ENCODE data around the gene MARVELD3.

The MARVELD3 gene

DNA sequence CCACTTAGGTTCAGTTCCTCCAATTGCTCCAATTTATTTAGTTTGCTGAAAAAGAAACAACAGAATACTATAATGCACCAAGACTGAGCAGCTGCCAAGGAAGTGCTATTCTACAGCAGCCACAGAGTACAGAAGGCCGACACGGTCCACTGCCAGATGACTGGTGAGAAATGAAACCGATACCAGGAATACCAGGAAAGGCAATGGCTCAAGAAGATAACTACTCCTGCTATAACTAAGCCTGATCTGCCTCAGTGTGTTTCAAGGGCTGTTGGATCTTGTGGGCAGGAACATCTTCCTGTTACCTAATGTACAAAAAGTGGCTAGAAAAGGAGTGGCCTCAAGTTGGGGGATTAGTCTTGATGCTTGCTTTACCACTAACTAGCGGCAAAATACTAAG is 32.8 kb downstream of the MARVELD3 start:
- TF ChIP-seq CEBPB (IDR thresholded peaks at IDR 0.05), result no peak
- no peak for TF ChIP-seq TCF12 (IDR thresholded peaks at IDR 0.05; ENCODE audit: low read depth)
- TF ChIP-seq EGR1 (IDR thresholded peaks at IDR 0.05), result no peak
- TF ChIP-seq YY1 (IDR thresholded peaks at IDR 0.05; ENCODE audit: low read depth), result no peak
- no peak for TF ChIP-seq EP300 (IDR thresholded peaks at IDR 0.05; ENCODE audit: borderline replicate concordance)
- no peak for TF ChIP-seq NFIC (IDR thresholded peaks at IDR 0.05)
- TF ChIP-seq TAF1 (IDR thresholded peaks at IDR 0.05; ENCODE audit: low read depth), result no peak
- TF ChIP-seq, protein P1, sequence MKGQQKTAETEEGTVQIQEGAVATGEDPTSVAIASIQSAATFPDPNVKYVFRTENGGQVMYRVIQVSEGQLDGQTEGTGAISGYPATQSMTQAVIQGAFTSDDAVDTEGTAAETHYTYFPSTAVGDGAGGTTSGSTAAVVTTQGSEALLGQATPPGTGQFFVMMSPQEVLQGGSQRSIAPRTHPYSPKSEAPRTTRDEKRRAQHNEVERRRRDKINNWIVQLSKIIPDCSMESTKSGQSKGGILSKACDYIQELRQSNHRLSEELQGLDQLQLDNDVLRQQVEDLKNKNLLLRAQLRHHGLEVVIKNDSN (IDR thresholded peaks at IDR 0.05), result no peak
- TF ChIP-seq TEAD4 (IDR thresholded peaks at IDR 0.05), result no peak
- TF ChIP-seq, protein P2, sequence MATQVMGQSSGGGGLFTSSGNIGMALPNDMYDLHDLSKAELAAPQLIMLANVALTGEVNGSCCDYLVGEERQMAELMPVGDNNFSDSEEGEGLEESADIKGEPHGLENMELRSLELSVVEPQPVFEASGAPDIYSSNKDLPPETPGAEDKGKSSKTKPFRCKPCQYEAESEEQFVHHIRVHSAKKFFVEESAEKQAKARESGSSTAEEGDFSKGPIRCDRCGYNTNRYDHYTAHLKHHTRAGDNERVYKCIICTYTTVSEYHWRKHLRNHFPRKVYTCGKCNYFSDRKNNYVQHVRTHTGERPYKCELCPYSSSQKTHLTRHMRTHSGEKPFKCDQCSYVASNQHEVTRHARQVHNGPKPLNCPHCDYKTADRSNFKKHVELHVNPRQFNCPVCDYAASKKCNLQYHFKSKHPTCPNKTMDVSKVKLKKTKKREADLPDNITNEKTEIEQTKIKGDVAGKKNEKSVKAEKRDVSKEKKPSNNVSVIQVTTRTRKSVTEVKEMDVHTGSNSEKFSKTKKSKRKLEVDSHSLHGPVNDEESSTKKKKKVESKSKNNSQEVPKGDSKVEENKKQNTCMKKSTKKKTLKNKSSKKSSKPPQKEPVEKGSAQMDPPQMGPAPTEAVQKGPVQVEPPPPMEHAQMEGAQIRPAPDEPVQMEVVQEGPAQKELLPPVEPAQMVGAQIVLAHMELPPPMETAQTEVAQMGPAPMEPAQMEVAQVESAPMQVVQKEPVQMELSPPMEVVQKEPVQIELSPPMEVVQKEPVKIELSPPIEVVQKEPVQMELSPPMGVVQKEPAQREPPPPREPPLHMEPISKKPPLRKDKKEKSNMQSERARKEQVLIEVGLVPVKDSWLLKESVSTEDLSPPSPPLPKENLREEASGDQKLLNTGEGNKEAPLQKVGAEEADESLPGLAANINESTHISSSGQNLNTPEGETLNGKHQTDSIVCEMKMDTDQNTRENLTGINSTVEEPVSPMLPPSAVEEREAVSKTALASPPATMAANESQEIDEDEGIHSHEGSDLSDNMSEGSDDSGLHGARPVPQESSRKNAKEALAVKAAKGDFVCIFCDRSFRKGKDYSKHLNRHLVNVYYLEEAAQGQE (IDR thresholded peaks at IDR 0.05; ENCODE audit: low read depth), result no peak
- no peak for TF ChIP-seq ZBTB7A (IDR thresholded peaks at IDR 0.05; ENCODE audit: low read depth)
- TF ChIP-seq, protein P3, sequence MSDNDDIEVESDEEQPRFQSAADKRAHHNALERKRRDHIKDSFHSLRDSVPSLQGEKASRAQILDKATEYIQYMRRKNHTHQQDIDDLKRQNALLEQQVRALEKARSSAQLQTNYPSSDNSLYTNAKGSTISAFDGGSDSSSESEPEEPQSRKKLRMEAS (IDR thresholded peaks at IDR 0.05), result no peak
- TF ChIP-seq RAD21 (IDR thresholded peaks at IDR 0.05; ENCODE audit: low read depth), result no peak

DNA sequence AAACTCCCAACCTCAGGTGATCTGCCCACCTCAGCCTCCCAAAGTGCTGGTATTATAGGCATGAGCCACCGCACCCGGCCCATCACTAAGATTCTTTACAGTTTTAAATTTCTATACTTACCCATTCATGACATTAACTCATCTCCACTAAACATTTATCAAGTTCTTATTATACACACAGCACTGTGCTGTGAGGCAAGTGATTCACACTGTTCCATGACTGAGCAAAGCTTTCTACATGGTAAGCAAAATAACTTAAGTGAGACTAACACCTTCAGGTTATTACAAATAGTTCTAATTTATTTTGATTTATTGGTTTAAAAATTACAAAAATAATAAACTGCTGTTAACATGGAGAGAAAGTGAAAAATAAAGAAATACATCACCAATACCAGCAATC is 33.5 kb downstream of the MARVELD3 start:
- TF ChIP-seq EGR1 (IDR thresholded peaks at IDR 0.05) (no peak), NFIC (IDR thresholded peaks at IDR 0.05) (no peak), EP300 (IDR thresholded peaks at IDR 0.05; ENCODE audit: borderline replicate concordance) (no peak)
- TF ChIP-seq, protein P2 (IDR thresholded peaks at IDR 0.05; ENCODE audit: low read depth), result no peak
- TF ChIP-seq, protein P3 (IDR thresholded peaks at IDR 0.05), result no peak

DNA sequence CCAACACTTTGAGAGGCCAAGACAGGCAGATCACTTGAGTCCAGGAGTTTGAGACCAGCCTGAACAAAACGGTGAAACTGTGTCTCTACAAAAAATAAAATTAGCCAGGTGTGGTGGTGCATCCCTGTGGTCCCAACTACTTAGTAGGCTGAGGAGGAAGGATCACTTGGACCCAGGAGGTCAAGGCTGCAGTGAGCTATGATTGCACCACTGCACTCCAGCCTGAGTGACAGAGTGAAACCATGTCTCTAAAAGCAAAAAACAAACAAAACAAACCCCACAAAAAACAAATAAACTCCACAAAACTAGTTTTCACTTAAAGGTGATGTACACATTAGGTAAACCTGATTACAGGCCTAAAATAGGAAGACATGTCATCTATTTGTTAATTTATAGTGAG is 40.3 kb downstream of the MARVELD3 start:
- TF ChIP-seq TAF1 (IDR thresholded peaks at IDR 0.05; ENCODE audit: low read depth) (no peak), TCF12 (IDR thresholded peaks at IDR 0.05; ENCODE audit: low read depth) (no peak), EGR1 (IDR thresholded peaks at IDR 0.05) (no peak), EP300 (IDR thresholded peaks at IDR 0.05; ENCODE audit: borderline replicate concordance) (no peak), YY1 (IDR thresholded peaks at IDR 0.05; ENCODE audit: low read depth) (no peak), ZBTB7A (IDR thresholded peaks at IDR 0.05; ENCODE audit: low read depth) (no peak), TEAD4 (IDR thresholded peaks at IDR 0.05) (no peak), CREB1 (IDR thresholded peaks at IDR 0.05; ENCODE audit: low read depth) (no peak), FOXM1 (IDR thresholded peaks at IDR 0.05; ENCODE audit: borderline replicate concordance, low read depth) (no peak)
- TF ChIP-seq, protein P3 (IDR thresholded peaks at IDR 0.05), result no peak

GRCh38 chr16:71666928-71667707 is 41.1 kb downstream of the MARVELD3 start:
- TF ChIP-seq CREB1 (IDR thresholded peaks at IDR 0.05; ENCODE audit: low read depth), result no peak
- no peak for TF ChIP-seq YY1 (IDR thresholded peaks at IDR 0.05; ENCODE audit: low read depth)
- TF ChIP-seq ZBTB7A (IDR thresholded peaks at IDR 0.05; ENCODE audit: low read depth), result no peak
- no peak for TF ChIP-seq EP300 (IDR thresholded peaks at IDR 0.05; ENCODE audit: borderline replicate concordance)
- no peak for TF ChIP-seq NFIC (IDR thresholded peaks at IDR 0.05)
- no peak for TF ChIP-seq TAF1 (IDR thresholded peaks at IDR 0.05; ENCODE audit: low read depth)
- TF ChIP-seq CEBPB (IDR thresholded peaks at IDR 0.05), result no peak
- no peak for TF ChIP-seq RAD21 (IDR thresholded peaks at IDR 0.05; ENCODE audit: low read depth)
- TF ChIP-seq, protein P1 (IDR thresholded peaks at IDR 0.05), result no peak

DNA sequence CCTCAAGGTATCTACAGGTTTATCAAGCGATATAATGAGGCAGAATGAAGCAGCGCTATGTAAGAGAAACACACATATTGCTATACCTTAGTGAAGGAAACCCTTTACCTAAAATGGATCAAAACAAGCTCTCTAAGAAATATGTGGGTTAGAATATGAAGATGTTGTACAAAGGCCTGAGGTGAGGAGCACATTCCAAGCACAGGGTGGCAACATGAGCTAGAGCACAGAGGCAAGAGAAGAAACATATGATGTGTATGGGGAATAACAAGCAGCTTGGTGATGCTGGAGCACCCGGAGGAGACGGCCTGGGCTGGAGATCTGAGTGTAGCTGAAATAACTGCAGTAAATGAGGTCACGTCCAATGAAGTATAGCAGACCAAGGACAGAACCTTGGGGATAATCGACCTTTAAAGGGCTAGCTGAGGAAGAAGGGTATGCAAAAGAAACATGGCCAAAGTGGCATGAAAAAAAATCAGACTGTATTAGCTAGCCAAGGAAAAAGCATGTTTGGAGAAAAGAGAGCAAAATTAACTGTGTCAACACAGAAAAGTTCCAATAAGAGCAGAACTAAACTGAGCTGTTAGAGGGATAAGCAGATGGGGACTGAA is 44.0 kb downstream of the MARVELD3 start:
- TF ChIP-seq, protein P2 (IDR thresholded peaks at IDR 0.05; ENCODE audit: low read depth), result no peak
- TF ChIP-seq, protein P3 (IDR thresholded peaks at IDR 0.05), result no peak
- TF ChIP-seq, protein P1 (IDR thresholded peaks at IDR 0.05), result no peak
- no peak for TF ChIP-seq EP300 (IDR thresholded peaks at IDR 0.05; ENCODE audit: borderline replicate concordance)
- TF ChIP-seq TEAD4 (IDR thresholded peaks at IDR 0.05), result no peak
- no peak for TF ChIP-seq ZBTB7A (IDR thresholded peaks at IDR 0.05; ENCODE audit: low read depth)
- TF ChIP-seq CREB1 (IDR thresholded peaks at IDR 0.05; ENCODE audit: low read depth), result no peak
- TF ChIP-seq EGR1 (IDR thresholded peaks at IDR 0.05), result no peak
- no peak for TF ChIP-seq TAF1 (IDR thresholded peaks at IDR 0.05; ENCODE audit: low read depth)
- no peak for TF ChIP-seq RAD21 (IDR thresholded peaks at IDR 0.05; ENCODE audit: low read depth)
- no peak for TF ChIP-seq NFIC (IDR thresholded peaks at IDR 0.05)
- no peak for TF ChIP-seq FOXM1 (IDR thresholded peaks at IDR 0.05; ENCODE audit: borderline replicate concordance, low read depth)
- TF ChIP-seq YY1 (IDR thresholded peaks at IDR 0.05; ENCODE audit: low read depth), result no peak
- TF ChIP-seq TCF12 (IDR thresholded peaks at IDR 0.05; ENCODE audit: low read depth), result no peak
- no peak for TF ChIP-seq CEBPB (IDR thresholded peaks at IDR 0.05)

Data from Ishikawa (cell line).